Fibroblast of skin of abdomen (primary cell): ENCODE results near the gene PLBD1.

Experiments
- DNase-seq: peaks from one replicate; pipeline ENCODE4 v3.0.0-alpha.2; 2013

The PLBD1 gene

GRCh38 chr12:14495326-14495725 is 72.4 kb downstream of the PLBD1 start:
- DNase-seq, result no peak

GRCh38 chr12:14482886-14483285 is 84.8 kb downstream of the PLBD1 start:
- DNase-seq, result no peak

- no peak for DNase-seq
Observed at GRCh38 chr12:14482361-14482760, 85.3 kb downstream of the PLBD1 start.

GRCh38 chr12:14481201-14481600 is 86.5 kb downstream of the PLBD1 start:
- DNase-seq, result no peak

- no peak for DNase-seq
Observed at GRCh38 chr12:14479004-14479403, 88.7 kb downstream of the PLBD1 start.

GRCh38 chr12:14473707-14474287 is 93.9 kb downstream of the PLBD1 start:
- DNase-seq, result peak; percentile 10

- no peak for DNase-seq
Observed at GRCh38 chr12:14471497-14471896, 96.2 kb downstream of the PLBD1 start.

GRCh38 chr12:14460212-14460841 is 107.4 kb downstream of the PLBD1 start:
- DNase-seq, result no peak

- peak; percentile 37 for DNase-seq
Observed at GRCh38 chr12:14454098-14454907, 113.4 kb downstream of the PLBD1 start.
